Activated CD8-positive, alpha-beta T cell treated with anti-CD3 and anti-CD28 coated beads, Interleukin-2, amount 10 ng/mL, durations not matched to agents 7 days and 5 days (primary cell): ENCODE data around the gene DCT. TPM values are rescaled to one million over a fixed set of nuclear protein-coding genes. Genes with fewer than 3 reads are reported as not detected.

Experiments
- ATAC-seq: fragments of 150-1000 bp; cut with Tn5 transposase; one replicate; pipeline ENCODE4 v1.10.0; 2021; ENCODE audit warnings: moderate library complexity
- CTCF ChIA-PET: fragments of 350-600 bp; sonication (Branson Sonifier 250); formaldehyde crosslinking; loops from one replicate; lab custom pipeline; 2021; ENCODE audit warnings: antibody characterized with exemption; lab: Charles Lee
- POLR2A ChIA-PET: fragments of 350-600 bp; sonication (Branson Sonifier 250); formaldehyde crosslinking; loops from one replicate; lab custom pipeline; 2021; ENCODE audit warnings: antibody characterized with exemption; lab: Charles Lee
- DNase-seq: peaks from one replicate; pipeline ENCODE4 v3.0.0-alpha.2; 2020
- H3K27ac Mint-ChIP-seq: one replicate; pipeline ENCODE4 v1.8.0; 2021; ENCODE audit warnings: mild to moderate bottlenecking, mixed read lengths
- H3K27me3 Mint-ChIP-seq: one replicate; pipeline ENCODE4 v1.8.0; 2021; ENCODE audit warnings: low read depth, mixed read lengths
- H3K36me3 Mint-ChIP-seq: one replicate; pipeline ENCODE4 v1.8.0; 2021; ENCODE audit warnings: low read depth, mixed read lengths
- H3K4me1 Mint-ChIP-seq: one replicate; pipeline ENCODE4 v1.8.0; 2021; ENCODE audit warnings: low read depth, mixed read lengths
- H3K4me3 Mint-ChIP-seq: one replicate; pipeline ENCODE4 v1.8.0; 2021; ENCODE audit warnings: mild to moderate bottlenecking, mixed read lengths
- H3K9me3 Mint-ChIP-seq: one replicate; pipeline ENCODE4 v1.8.0; 2022; ENCODE audit warnings: mixed read lengths; ENCODE audit not compliant: insufficient read depth
- total RNA-seq, 2 experiments: library from RNA; stranded (reverse); gene quantifications; one replicate each; pipeline ENCODE4 v1.2.3, GENCODE V29; 2021

The DCT gene
- total RNA-seq, 2 experiments from 2014 or later, result 0.05 TPM; not detected in 1

- H3K27ac Mint-ChIP-seq, result no peak overlapping the region
- DNase-seq (no peak), ATAC-seq (no peak)
- H3K27me3 Mint-ChIP-seq, result no peaks in the 10 kb centered on the region
- no peaks in the 10 kb centered on the region for H3K4me1 Mint-ChIP-seq
- H3K9me3 Mint-ChIP-seq, result no peaks in the 10 kb centered on the region
- no peaks in the 10 kb centered on the region for H3K36me3 Mint-ChIP-seq
- ChIA-PET CTCF (no interaction called here), POLR2A (no interaction called here)
- H3K4me3 Mint-ChIP-seq, result no peak overlapping the region
Measured at GRCh38 chr13:94389604-94390351, 89.7 kb downstream of the DCT start.

- Mint-ChIP-seq H3K9me3 (no peaks in the 10 kb centered on the region), H3K27ac (no peak overlapping the region), H3K4me1 (no peaks in the 10 kb centered on the region), H3K27me3 (no peaks in the 10 kb centered on the region), H3K4me3 (no peak overlapping the region), H3K36me3 (no peaks in the 10 kb centered on the region)
- ATAC-seq (no peak), DNase-seq (no peak)
- CTCF ChIA-PET, result no interaction called here
- POLR2A ChIA-PET, result no interaction called here
Measured at GRCh38 chr13:94387047-94387446, 92.4 kb downstream of the DCT start.

Other genes starting within 250 kb of the DCT start
- gene TGDS, start 116.5 kb upstream of the DCT start, total RNA-seq, result 10 to 100 TPM; 17.2 to 19.2 TPM
- 1 to 10 TPM; 7.7 to 7.9 TPM for gene GPR180, start 122.2 kb upstream of the DCT start, total RNA-seq
- gene SOX21, start 232.9 kb upstream of the DCT start, total RNA-seq, result not detected